WI38 (cell line): ENCODE results near the gene ERRFI1.
"Not testable (repeated sequence)": the region's sequence is repeated elsewhere in the genome, so short reads cannot be mapped to it uniquely, and the experiment has no call there.

Source experiments
- H3K4me3 ChIP-seq: 2 replicates; pipeline ENCODE4 v1.5.1; 2011; ENCODE audit warnings: low read depth, mild to moderate bottlenecking, control low read depth, low read length
- CTCF ChIP-seq: IDR thresholded peaks from 2 replicates; pipeline ENCODE4 v1.5.1; 2012; ENCODE audit warnings: low read depth, mild to moderate bottlenecking, control low read depth, low read length

Gene ERRFI1

GRCh38 chr1:8026153-8026975, at the start of gene ERRFI1:
TSS of gene ERRFI1 (minus strand) at chr1:8026309. CDS start at chr1:8015619, 10,690 bp downstream.
- peak within 1 kb of the TSS; percentile 91 for H3K4me3 ChIP-seq
- no peak for TF ChIP-seq CTCF

- H3K4me3 ChIP-seq = no peak overlapping the region
- no peak for TF ChIP-seq CTCF
Observed at GRCh38 chr1:8075511-8076051, 49.5 kb upstream of the ERRFI1 start.

- TF ChIP-seq CTCF = no peak
- H3K4me3 ChIP-seq = no peak overlapping the region
Observed at GRCh38 chr1:8073112-8073855, 47.2 kb upstream of the ERRFI1 start.

- no peak overlapping the region for H3K4me3 ChIP-seq
- TF ChIP-seq CTCF = no peak
Observed at GRCh38 chr1:8070381-8070811, 44.3 kb upstream of the ERRFI1 start.

GRCh38 chr1:8069614-8070320, 43.7 kb upstream of the ERRFI1 start:
- not testable (repeated sequence) for H3K4me3 ChIP-seq

GRCh38 chr1:8065369-8065768, 39.3 kb upstream of the ERRFI1 start:
- TF ChIP-seq CTCF = no peak
- H3K4me3 ChIP-seq = no peak overlapping the region

GRCh38 chr1:8063298-8064036, 37.4 kb upstream of the ERRFI1 start:
- TF ChIP-seq CTCF = no peak
- no peak overlapping the region for H3K4me3 ChIP-seq
